A549 (cell line): ENCODE results near the gene GPD2. TPM values are rescaled to one million over a fixed set of nuclear protein-coding genes. Genes with fewer than 3 reads are reported as not detected.
"Not testable (repeated sequence)": the region's sequence is repeated elsewhere in the genome, so short reads cannot be mapped to it uniquely, and the experiment has no call there.

Experiments used
- ATAC-seq, 2 experiments: fragments of 200-7000 bp in 1 of 2; fragments of >200 bp in 1 of 2; cut with Nextera tagmentation in 1 of 2; cut with Tn5 transposase in 1 of 2; 3 replicates each; pipeline versions ENCODE4 v1.8.0 to v1.9.1; 2018 to 2020; ENCODE audit warnings: mild to moderate bottlenecking in 1 of 2, moderate library complexity in 1 of 2
- CTCF ChIA-PET: fragments of 300-600 bp; sonication (Branson Sonifier 250); formaldehyde crosslinking; extraction: SDS; loops from one replicate; lab custom pipeline; 2021; ENCODE audit warnings: antibody characterized with exemption, inconsistent platforms; lab: Yijun Ruan, JAX
- POLR2A ChIA-PET: fragments of 350-600 bp; formaldehyde crosslinking; extraction: SDS; loops from one replicate; lab custom pipeline; 2021; ENCODE audit warnings: antibody characterized with exemption, inconsistent platforms; lab: Yijun Ruan, JAX
- DNase-seq, 2 experiments: peaks; one replicate each; pipeline versions ENCODE4 v3.0.0 to v3.0.0-alpha.2; 2011 to 2016; ENCODE audit warnings: low read depth in 1 of 2, low spot score in 1 of 2
- FAIRE-seq: peaks from 2 replicates; lab custom pipeline; 2011; peaks lifted over from hg19 to GRCh38; lab: Jason Lieb, UNC
- H3K27ac ChIP-seq, 2 experiments: fragments of >200 bp; sonication (Bioruptor Twin); formaldehyde crosslinking; 3 replicates each; pipeline ENCODE4 v1.5.1; 2016 to 2017
- H3K4me1 ChIP-seq: fragments of >200 bp; sonication (Bioruptor Twin); formaldehyde crosslinking; 3 replicates; pipeline ENCODE4 v1.6.1; 2016
- H3K4me2 ChIP-seq: fragments of >200 bp; sonication (Bioruptor Twin); formaldehyde crosslinking; 3 replicates; pipeline ENCODE4 v1.6.1; 2016
- H3K4me3 ChIP-seq: fragments of >200 bp; sonication (Bioruptor Twin); formaldehyde crosslinking; 3 replicates; pipeline ENCODE4 v1.5.1; 2016
- H3K9me3 ChIP-seq: fragments of >200 bp; sonication (Bioruptor Twin); formaldehyde crosslinking; 3 replicates; pipeline ENCODE4 v1.6.1; 2016
- ATOH8 ChIP-seq: fragments of 250-450 bp; sonication (Bioruptor Pico); IDR thresholded peaks from 2 replicates; pipeline ENCODE4 v1.5.0; 2020; ENCODE audit warnings: low read depth, mild to moderate bottlenecking, moderate library complexity
- CBX2 ChIP-seq: fragments of 200-600 bp; sonication (generic); IDR thresholded peaks from 2 replicates; pipeline ENCODE4 v1.6.1; 2016; ENCODE audit warnings: low read depth, mild to moderate bottlenecking, borderline replicate concordance
- CHD4 ChIP-seq: fragments of 200-600 bp; sonication (generic); IDR thresholded peaks from 2 replicates; pipeline ENCODE4 v1.6.1; 2016; ENCODE audit warnings: antibody characterized with exemption, mild to moderate bottlenecking, borderline replicate concordance
- E2F6 ChIP-seq: IDR thresholded peaks from 2 replicates; pipeline ENCODE4 v1.6.1; 2012; ENCODE audit warnings: low read depth, borderline replicate concordance
- EHMT2 ChIP-seq: fragments of 200-600 bp; sonication (generic); IDR thresholded peaks from 2 replicates; pipeline ENCODE4 v1.6.1; 2016; ENCODE audit warnings: antibody characterized with exemption, low read depth, mild to moderate bottlenecking, moderate library complexity
- ESRRA ChIP-seq: fragments of 150-350 bp; IDR thresholded peaks from 2 replicates; pipeline ENCODE4 v1.6.1; 2014; ENCODE audit warnings: mild to moderate bottlenecking, low read length, borderline replicate concordance
- FOSB ChIP-seq: fragments of 250-450 bp; sonication (Bioruptor Pico); IDR thresholded peaks from 2 replicates; pipeline ENCODE4 v1.5.0; 2020; ENCODE audit warnings: mild to moderate bottlenecking, moderate library complexity
- FOSL2 ChIP-seq, 2 experiments: fragments of 450-650 bp in 1 of 2; fragments of >200 bp in 1 of 2; sonication (Bioruptor Twin) in 1 of 2; formaldehyde crosslinking; IDR thresholded peaks; 2 replicates each; pipeline versions ENCODE4 v1.5.0 to v1.6.1; 2016 to 2020; ENCODE audit warnings: mild to moderate bottlenecking in 1 of 2, moderate library complexity in 1 of 2
- FOXS1 ChIP-seq: fragments of 250-450 bp; sonication (Bioruptor Pico); IDR thresholded peaks from 2 replicates; pipeline ENCODE4 v1.5.0; 2020; ENCODE audit warnings: mild to moderate bottlenecking, moderate library complexity
- GATA3 ChIP-seq: IDR thresholded peaks from 2 replicates; pipeline ENCODE4 v1.6.1; 2012; ENCODE audit warnings: borderline replicate concordance
- HDAC2 ChIP-seq: fragments of 200-600 bp; sonication (generic); IDR thresholded peaks from 2 replicates; pipeline ENCODE4 v1.6.1; 2016
- HMGXB4 ChIP-seq: fragments of 250-450 bp; sonication (Bioruptor Pico); IDR thresholded peaks from 2 replicates; pipeline ENCODE4 v1.5.0; 2021; ENCODE audit warnings: mild to moderate bottlenecking, moderate library complexity, borderline replicate concordance
- HOXA7 ChIP-seq: fragments of 250-450 bp; sonication (Bioruptor Pico); IDR thresholded peaks from 2 replicates; pipeline ENCODE4 v1.5.0; 2020; ENCODE audit warnings: mild to moderate bottlenecking, moderate library complexity
- KDM1A ChIP-seq: fragments of 200-600 bp; sonication (generic); IDR thresholded peaks from 2 replicates; pipeline ENCODE4 v1.6.1; 2016; ENCODE audit warnings: low read depth, mild to moderate bottlenecking
- KDM5A ChIP-seq: fragments of 200-600 bp; sonication (generic); IDR thresholded peaks from 2 replicates; pipeline ENCODE4 v1.6.1; 2016; ENCODE audit warnings: antibody characterized with exemption, mild to moderate bottlenecking
- MYC ChIP-seq: IDR thresholded peaks from 2 replicates; pipeline ENCODE4 v1.6.1; 2012; ENCODE audit warnings: mild to moderate bottlenecking, inconsistent platforms, low read length, improper control_type of control experiment, borderline replicate concordance
- NPAS2 ChIP-seq: fragments of 250-450 bp; sonication (Bioruptor Pico); IDR thresholded peaks from 2 replicates; pipeline ENCODE4 v1.8.0; 2022; ENCODE audit warnings: mild to moderate bottlenecking, moderate library complexity, borderline replicate concordance
- PHF8 ChIP-seq: fragments of 200-600 bp; sonication (generic); IDR thresholded peaks from 2 replicates; pipeline ENCODE4 v1.6.1; 2016; ENCODE audit warnings: low read depth, mild to moderate bottlenecking, antibody characterized with exemption, moderate library complexity, borderline replicate concordance
- POLR2A ChIP-seq: IDR thresholded peaks from 2 replicates; pipeline ENCODE4 v1.6.1; 2012; ENCODE audit warnings: mild to moderate bottlenecking, low read length
- POLR2AphosphoS2 ChIP-seq: conservative IDR thresholded peaks from 2 replicates; pipeline ENCODE4 v1.6.1; 2012; ENCODE audit warnings: low read length, improper control_type of control experiment, inconsistent platforms
- RARB ChIP-seq: fragments of 250-450 bp; sonication (Bioruptor Pico); IDR thresholded peaks from 2 replicates; pipeline ENCODE4 v1.8.0; 2021; ENCODE audit warnings: mild to moderate bottlenecking, moderate library complexity
- RNF2 ChIP-seq: fragments of 200-600 bp; sonication (generic); IDR thresholded peaks from 2 replicates; pipeline ENCODE4 v1.6.1; 2016; ENCODE audit warnings: low read depth, mild to moderate bottlenecking, antibody characterized with exemption, moderate library complexity, borderline replicate concordance
- SMC3 ChIP-seq: fragments of >200 bp; sonication (Bioruptor Twin); formaldehyde crosslinking; IDR thresholded peaks from 3 replicates; pipeline ENCODE4 v1.6.1; 2018; ENCODE audit warnings: inconsistent platforms
- TFCP2L1 ChIP-seq: fragments of 250-450 bp; sonication (Bioruptor Pico); IDR thresholded peaks from 2 replicates; pipeline ENCODE4 v1.5.0; 2021; ENCODE audit warnings: mild to moderate bottlenecking
- TP53 ChIP-seq: fragments of 250-450 bp; sonication (Bioruptor Pico); IDR thresholded peaks from 2 replicates; pipeline ENCODE4 v1.5.0; 2021; ENCODE audit warnings: mild to moderate bottlenecking, moderate library complexity
- ZC3H11A ChIP-seq: fragments of 450-650 bp; IDR thresholded peaks from 2 replicates; pipeline ENCODE4 v1.6.1; 2014; ENCODE audit warnings: antibody characterized with exemption, mild to moderate bottlenecking
- ZNF302 ChIP-seq: fragments of 250-450 bp; sonication (Bioruptor Pico); IDR thresholded peaks from 2 replicates; pipeline ENCODE4 v1.9.0; 2021; ENCODE audit warnings: inconsistent platforms, mild to moderate bottlenecking, moderate library complexity
- ZSCAN20 ChIP-seq: fragments of 250-450 bp; sonication (Bioruptor Pico); IDR thresholded peaks from 2 replicates; pipeline ENCODE4 v1.8.0; 2022; ENCODE audit warnings: mild to moderate bottlenecking, moderate library complexity
- WGBS: methylation state at CpG from one replicate; pipeline ENCODE4 v1.1.6; 2017; ENCODE audit errors: missing lambda C conversion rate; 5-methylcytosine and 5-hydroxymethylcytosine counted together
- polyA plus RNA-seq, 4 experiments: library from polyadenylated mRNA; depleted of rRNA in 3 of 4; stranded (reverse); fragments of >200 nt; fragmentation: RNase III in 1 of 4; extraction: RNeasy Plus Mini Kit Qiagen cat#74134 plus additional on column Dnase treatment in 1 of 4; gene quantifications; 2 replicates in 3 of 4; 3 replicates in 1 of 4; pipeline ENCODE4 v1.2.3, GENCODE V29; 2011 to 2017
- TF ChIP-seq, protein P1 (sequence below): fragments of >200 bp; sonication (Bioruptor Twin); formaldehyde crosslinking; IDR thresholded peaks from 2 replicates; pipeline ENCODE4 v1.6.1; 2016

Gene GPD2
- polyA plus RNA-seq, 2 of the 4 experiments (the other 2 are of a cell fraction) = 26.6 to 39.6 TPM

DNA sequence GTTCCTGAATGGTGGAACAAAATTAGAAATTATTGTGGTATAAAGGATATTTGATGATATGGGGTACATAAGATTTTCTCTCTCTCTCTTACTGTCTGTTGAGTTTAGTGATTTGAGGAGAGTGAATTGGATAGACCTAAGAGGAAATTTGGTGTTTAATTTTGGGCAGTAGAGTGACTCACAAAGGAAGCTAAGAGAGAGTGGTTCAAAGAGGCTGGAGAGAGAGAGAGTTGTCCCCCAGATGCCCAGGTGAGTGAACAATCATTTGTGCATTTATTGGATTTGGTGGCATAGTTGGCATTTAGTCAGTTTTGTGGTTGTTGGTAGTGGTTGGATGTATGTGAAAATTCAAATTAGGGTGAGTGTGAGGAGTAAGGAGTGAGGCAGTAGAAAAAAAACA, 56.8 kb downstream of the GPD2 start (continued):
- TF ChIP-seq EHMT2 (no peak), POLR2AphosphoS2 (no peak), FOSB (CRISPR knock-in tag) (no peak), MYC (no peak), ZNF302 (CRISPR knock-in tag) (no peak), ATOH8 (no peak)

- ATAC-seq, H3K4me2 ChIP-seq, FAIRE-seq, H3K9me3 ChIP-seq, DNase-seq, POLR2A ChIA-PET, H3K27ac ChIP-seq, H3K4me1 ChIP-seq, H3K4me3 ChIP-seq: not testable (repeated sequence)
- WGBS = 100% methylated on average over 1 of the region's 1 CpG
- CTCF ChIA-PET = interaction anchor here (0.7 kb wide), 1 partner anchor 12 kb away, joined by 4 read pairs; no protein-coding TSS in a partner anchor
Observed at GRCh38 chr2:156495998-156496397, 59.8 kb downstream of the GPD2 start.

- ChIA-PET POLR2A (no interaction called here), CTCF (no interaction called here)
- Histone ChIP-seq H3K4me2 (no peak overlapping the region), H3K9me3 (no peaks in the 10 kb centered on the region), H3K27ac (no peak overlapping the region), H3K4me1 (no peaks in the 10 kb centered on the region), H3K4me3 (no peak overlapping the region)
- no peak for DNase-seq
- no peak for FAIRE-seq
- TF ChIP-seq CHD4 = no peak
- no peak for TF ChIP-seq KDM5A
- TF ChIP-seq CBX2 = no peak
- TF ChIP-seq E2F6 = no peak
- TF ChIP-seq KDM1A = no peak
- no peak for TF ChIP-seq TFCP2L1 (CRISPR knock-in tag)
- no peak for TF ChIP-seq FOXS1 (CRISPR knock-in tag)
- TF ChIP-seq RARB (CRISPR knock-in tag) = no peak
- no peak for TF ChIP-seq FOSB (CRISPR knock-in tag)
- no peak for TF ChIP-seq HDAC2
- no peak for ATAC-seq
Observed at GRCh38 chr2:156505696-156506095, 69.5 kb downstream of the GPD2 start.

GRCh38 chr2:156511122-156511521, 74.9 kb downstream of the GPD2 start:
- Histone ChIP-seq H3K27ac (no peak overlapping the region), H3K4me3 (no peak overlapping the region), H3K9me3 (no peaks in the 10 kb centered on the region), H3K4me1 (no peaks in the 10 kb centered on the region), H3K4me2 (no peak overlapping the region)
- WGBS = 92% methylated on average over 1 of the region's 1 CpG
- ChIA-PET POLR2A (no interaction called here), CTCF (no interaction called here)
- ATAC-seq (no peak), FAIRE-seq (no peak), DNase-seq (no peak)
- TF ChIP-seq HOXA7 (no peak), RNF2 (no peak), ESRRA (no peak), NPAS2 (CRISPR knock-in tag) (no peak), GATA3 (no peak), PHF8 (no peak), ZC3H11A (no peak), POLR2A (no peak), E2F6 (no peak), SMC3 (no peak), CBX2 (no peak), FOSB (CRISPR knock-in tag) (no peak), MYC (no peak), FOSL2 (IDR thresholded peaks at IDR 0.05) (no peak), FOSL2 (CRISPR knock-in tag; IDR thresholded peaks at IDR 0.05) (no peak), TP53 (no peak), HMGXB4 (no peak), ZSCAN20 (no peak)
- TF ChIP-seq, protein P1, sequence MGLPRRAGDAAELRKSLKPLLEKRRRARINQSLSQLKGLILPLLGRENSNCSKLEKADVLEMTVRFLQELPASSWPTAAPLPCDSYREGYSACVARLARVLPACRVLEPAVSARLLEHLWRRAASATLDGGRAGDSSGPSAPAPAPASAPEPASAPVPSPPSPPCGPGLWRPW = no peak
